ENCODE measurements around the gene IRS2.

IRS2 gene

GRCh38 chr13:109781384-109782065, 4.9 kb downstream of the IRS2 start:
- Histone ChIP-seq H3K9ac (peak overlapping the region; percentile 63), H3K4me1 (peaks cover 79% of the 10 kb centered on the region), H3K36me3 (peaks cover 57% of the 10 kb centered on the region), H3K27me3 (no peaks in the 10 kb centered on the region), H3K4me2 (peak overlapping the region; percentile 93), H4K20me1 (peaks cover 93% of the 10 kb centered on the region), H3K27ac (peak overlapping the region; percentile 52; the same call in 1 of the 2 replicates), H3K9me3 (peaks cover 19% of the 10 kb centered on the region), H3K4me3 (peak overlapping the region; percentile 84)
- TF ChIP-seq Cebpa-rat (IDR thresholded peaks at IDR 0.05) = no peak

- H3K27ac ChIP-seq = peak overlapping the region; percentile 52; the same call in 1 of the 2 replicates
- peaks cover 79% of the 10 kb centered on the region for H3K4me1 ChIP-seq
- TF ChIP-seq Cebpa-rat (IDR thresholded peaks at IDR 0.05) = no peak
- H3K9me3 ChIP-seq = peaks cover 19% of the 10 kb centered on the region
- H4K20me1 ChIP-seq = peaks cover 99% of the 10 kb centered on the region
- no peaks in the 10 kb centered on the region for H3K27me3 ChIP-seq
- H3K36me3 ChIP-seq = peaks cover 61% of the 10 kb centered on the region
- H3K4me2 ChIP-seq = peak overlapping the region; percentile 93
- peak overlapping the region; percentile 84 for H3K4me3 ChIP-seq
- peak overlapping the region; percentile 63 for H3K9ac ChIP-seq
Measured at GRCh38 chr13:109780845-109781383, 5.5 kb downstream of the IRS2 start.

GRCh38 chr13:109779876-109780510, 6.4 kb downstream of the IRS2 start:
- H3K36me3 ChIP-seq = peaks cover 70% of the 10 kb centered on the region
- TF ChIP-seq Cebpa-rat (IDR thresholded peaks at IDR 0.05) = no peak
- H3K27ac ChIP-seq = 0 out of 2 replicates have a peak overlapping the region, but pooled peaks have one; percentile 52
- peaks cover 79% of the 10 kb centered on the region for H3K4me1 ChIP-seq
- peaks cover 21% of the 10 kb centered on the region for H3K9me3 ChIP-seq
- H3K4me3 ChIP-seq = peak overlapping the region; percentile 84
- H3K4me2 ChIP-seq = peak overlapping the region; percentile 93
- H3K9ac ChIP-seq = peak overlapping the region; percentile 63
- H3K27me3 ChIP-seq = no peaks in the 10 kb centered on the region
- H4K20me1 ChIP-seq = peaks cover 100% of the 10 kb centered on the region

GRCh38 chr13:109779074-109779473, 7.3 kb downstream of the IRS2 start:
- H3K4me2 ChIP-seq = peak overlapping the region; percentile 93
- H3K27me3 ChIP-seq = no peaks in the 10 kb centered on the region
- no peak for TF ChIP-seq Cebpa-rat (IDR thresholded peaks at IDR 0.05)
- peaks cover 27% of the 10 kb centered on the region for H3K9me3 ChIP-seq
- peaks cover 74% of the 10 kb centered on the region for H3K4me1 ChIP-seq
- H3K9ac ChIP-seq = peak overlapping the region; percentile 63; the same call in 1 of the 2 replicates
- H3K36me3 ChIP-seq = peaks cover 74% of the 10 kb centered on the region
- peak overlapping the region; percentile 84 for H3K4me3 ChIP-seq
- H4K20me1 ChIP-seq = peaks cover 100% of the 10 kb centered on the region
- H3K27ac ChIP-seq = no peak overlapping the region

- no peak overlapping the region for H3K27ac ChIP-seq
- H3K9me3 ChIP-seq = peaks cover 20% of the 10 kb centered on the region
- H3K27me3 ChIP-seq = no peaks in the 10 kb centered on the region
- H3K9ac ChIP-seq = no peak overlapping the region
- no peak for TF ChIP-seq Cebpa-rat (IDR thresholded peaks at IDR 0.05)
- peaks cover 74% of the 10 kb centered on the region for H3K36me3 ChIP-seq
- peak overlapping the region; percentile 93 for H3K4me2 ChIP-seq
- peaks cover 65% of the 10 kb centered on the region for H3K4me1 ChIP-seq
- no peak overlapping the region for H3K4me3 ChIP-seq
- peaks cover 100% of the 10 kb centered on the region for H4K20me1 ChIP-seq
Measured at GRCh38 chr13:109778102-109778542, 8.3 kb downstream of the IRS2 start.

GRCh38 chr13:109776575-109776974, 9.8 kb downstream of the IRS2 start:
- peaks cover 12% of the 10 kb centered on the region for H3K9me3 ChIP-seq
- no peak overlapping the region for H3K9ac ChIP-seq
- H3K4me1 ChIP-seq = peaks cover 49% of the 10 kb centered on the region
- TF ChIP-seq Cebpa-rat (IDR thresholded peaks at IDR 0.05) = no peak
- H3K27me3 ChIP-seq = no peaks in the 10 kb centered on the region
- peaks cover 100% of the 10 kb centered on the region for H4K20me1 ChIP-seq
- H3K4me3 ChIP-seq = no peak overlapping the region
- no peak overlapping the region for H3K27ac ChIP-seq
- H3K4me2 ChIP-seq = no peak overlapping the region; the same call in 1 of the 2 replicates
- peaks cover 73% of the 10 kb centered on the region for H3K36me3 ChIP-seq

- no peak overlapping the region for H3K27ac ChIP-seq
- TF ChIP-seq Cebpa-rat (IDR thresholded peaks at IDR 0.05) = no peak
- peaks cover 39% of the 10 kb centered on the region for H3K4me1 ChIP-seq
- H3K9me3 ChIP-seq = peaks cover 17% of the 10 kb centered on the region
- H3K36me3 ChIP-seq = peaks cover 79% of the 10 kb centered on the region
- H3K4me2 ChIP-seq = no peak overlapping the region
- H3K9ac ChIP-seq = no peak overlapping the region
- no peaks in the 10 kb centered on the region for H3K27me3 ChIP-seq
- H3K4me3 ChIP-seq = no peak overlapping the region
- H4K20me1 ChIP-seq = peaks cover 100% of the 10 kb centered on the region
Measured at GRCh38 chr13:109773786-109774185, 12.6 kb downstream of the IRS2 start.

GRCh38 chr13:109773276-109773675, 13.1 kb downstream of the IRS2 start:
- no peak overlapping the region for H3K9ac ChIP-seq
- H3K36me3 ChIP-seq = peaks cover 84% of the 10 kb centered on the region

GRCh38 chr13:109771926-109772325, 14.5 kb downstream of the IRS2 start:
- Histone ChIP-seq H3K4me3 (no peak overlapping the region), H3K9ac (no peak overlapping the region), H3K4me1 (peaks cover 28% of the 10 kb centered on the region), H3K36me3 (peaks cover 94% of the 10 kb centered on the region), H3K9me3 (peaks cover 17% of the 10 kb centered on the region), H4K20me1 (peaks cover 100% of the 10 kb centered on the region), H3K4me2 (no peak overlapping the region), H3K27me3 (no peaks in the 10 kb centered on the region), H3K27ac (no peak overlapping the region)
- TF ChIP-seq Cebpa-rat (IDR thresholded peaks at IDR 0.05) = no peak

More at GRCh38 chr13:109773276-109773675, 13.1 kb downstream of the IRS2 start:
- H3K4me1 ChIP-seq = peaks cover 34% of the 10 kb centered on the region
- no peak for TF ChIP-seq Cebpa-rat (IDR thresholded peaks at IDR 0.05)
- H3K4me2 ChIP-seq = no peak overlapping the region
- peaks cover 17% of the 10 kb centered on the region for H3K9me3 ChIP-seq
- no peak overlapping the region for H3K4me3 ChIP-seq
- peaks cover 100% of the 10 kb centered on the region for H4K20me1 ChIP-seq
- H3K27ac ChIP-seq = no peak overlapping the region
- no peaks in the 10 kb centered on the region for H3K27me3 ChIP-seq

- Histone ChIP-seq H3K9ac (no peak overlapping the region), H4K20me1 (peaks cover 90% of the 10 kb centered on the region), H3K27ac (no peak overlapping the region), H3K4me3 (no peak overlapping the region), H3K4me1 (peaks cover 31% of the 10 kb centered on the region), H3K9me3 (peaks cover 17% of the 10 kb centered on the region), H3K4me2 (peak overlapping the region; percentile 4; the same call in 1 of the 2 replicates), H3K36me3 (peaks cover 84% of the 10 kb centered on the region), H3K27me3 (no peaks in the 10 kb centered on the region)
- no peak for TF ChIP-seq Cebpa-rat (IDR thresholded peaks at IDR 0.05)
Measured at GRCh38 chr13:109770436-109770835, 15.9 kb downstream of the IRS2 start.
